HG02678 (cell line): Measurements from ENCODE around the gene TAAR2.
"Not testable (repeated sequence)": the region's sequence is repeated elsewhere in the genome, so short reads cannot be mapped to it uniquely, and the experiment has no call there.

Source experiments
- ATAC-seq: cut with Tn5 transposase; IDR thresholded peaks from one replicate; pipeline ENCODE4 v1.9.1; 2021; ENCODE audit warnings: mild to moderate bottlenecking, moderate library complexity; ENCODE audit not compliant: unreplicated experiment

TAAR2 gene, protein sequence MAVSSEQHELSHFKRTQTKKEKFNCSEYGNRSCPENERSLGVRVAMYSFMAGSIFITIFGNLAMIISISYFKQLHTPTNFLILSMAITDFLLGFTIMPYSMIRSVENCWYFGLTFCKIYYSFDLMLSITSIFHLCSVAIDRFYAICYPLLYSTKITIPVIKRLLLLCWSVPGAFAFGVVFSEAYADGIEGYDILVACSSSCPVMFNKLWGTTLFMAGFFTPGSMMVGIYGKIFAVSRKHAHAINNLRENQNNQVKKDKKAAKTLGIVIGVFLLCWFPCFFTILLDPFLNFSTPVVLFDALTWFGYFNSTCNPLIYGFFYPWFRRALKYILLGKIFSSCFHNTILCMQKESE

DNA sequence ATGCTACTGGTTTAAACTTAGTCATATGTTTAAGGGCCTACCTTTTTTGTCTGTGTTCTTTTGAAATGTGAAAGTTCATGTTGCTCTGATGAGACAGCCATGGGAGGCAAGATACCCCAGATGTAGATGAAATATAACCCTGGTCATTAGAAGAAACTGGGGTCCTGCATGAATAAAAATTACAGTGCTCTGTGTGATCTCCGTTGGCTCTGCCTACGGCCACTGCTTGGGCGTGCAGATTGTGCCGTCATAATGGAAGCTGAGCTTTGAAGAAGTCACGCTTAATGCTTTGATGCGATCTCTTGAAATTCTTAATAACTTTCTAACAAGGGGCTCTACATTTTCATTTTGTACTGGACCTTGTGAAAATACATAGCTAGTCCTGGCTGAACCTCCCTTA is at the start of gene TAAR2:
Gene TAAR2, minus strand, starts transcription at position 101 of the 400 bp plus-strand sequence. Its CDS starts 0 bp downstream, at position 101.
- ATAC-seq, result no peak

DNA sequence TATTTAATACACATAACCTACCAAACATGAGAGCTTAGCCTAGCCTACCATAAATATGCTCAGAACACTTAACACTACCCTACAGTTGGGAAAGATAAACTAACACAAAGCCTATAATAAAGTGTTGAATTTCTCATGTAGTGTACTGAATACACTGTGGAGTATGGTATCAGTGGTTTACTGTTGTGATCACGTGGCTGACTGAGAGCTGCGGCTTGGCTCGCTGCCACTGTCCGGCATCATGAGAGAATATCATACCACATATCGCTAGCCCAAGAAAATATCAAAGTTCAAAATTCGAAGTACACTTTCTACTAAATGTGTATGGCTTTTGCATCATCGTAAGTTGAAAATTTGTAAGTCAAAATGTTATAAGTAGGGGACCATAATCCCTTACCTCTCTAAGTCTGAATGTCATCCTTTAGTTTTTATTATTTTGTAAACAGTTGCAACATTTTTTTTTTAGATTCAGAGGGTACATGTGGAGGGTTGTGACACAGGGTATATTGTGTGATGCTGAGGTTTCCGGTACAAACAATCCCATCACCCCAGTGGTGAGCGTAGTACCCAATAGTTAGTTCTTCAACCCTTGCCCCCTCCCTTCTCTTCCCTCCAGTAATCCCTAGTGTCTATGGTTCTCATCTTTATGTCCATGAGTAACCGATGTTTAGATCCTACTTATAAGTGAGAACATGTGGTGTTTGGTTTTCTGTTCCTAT is 49.5 kb upstream of the TAAR2 start:
- ATAC-seq, result no peak

DNA sequence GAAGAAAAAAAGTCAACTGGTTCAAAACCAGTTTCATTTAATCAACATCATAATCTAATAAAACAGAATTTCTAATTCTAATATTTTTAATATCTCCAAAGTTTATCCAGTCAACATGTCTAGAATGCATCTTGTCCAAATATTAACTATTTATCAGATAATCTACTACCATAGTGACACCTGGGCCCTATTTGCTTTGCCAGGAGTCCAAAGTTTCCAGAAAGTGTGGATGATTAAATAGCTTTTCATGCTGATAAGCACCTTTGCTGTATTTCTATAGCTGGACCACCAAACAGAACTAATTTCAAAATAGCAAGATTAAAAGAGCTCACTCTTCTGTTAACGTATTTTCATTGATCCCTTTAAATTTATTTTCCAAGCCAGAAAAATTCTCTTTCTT is 47.2 kb upstream of the TAAR2 start:
- no peak for ATAC-seq

DNA sequence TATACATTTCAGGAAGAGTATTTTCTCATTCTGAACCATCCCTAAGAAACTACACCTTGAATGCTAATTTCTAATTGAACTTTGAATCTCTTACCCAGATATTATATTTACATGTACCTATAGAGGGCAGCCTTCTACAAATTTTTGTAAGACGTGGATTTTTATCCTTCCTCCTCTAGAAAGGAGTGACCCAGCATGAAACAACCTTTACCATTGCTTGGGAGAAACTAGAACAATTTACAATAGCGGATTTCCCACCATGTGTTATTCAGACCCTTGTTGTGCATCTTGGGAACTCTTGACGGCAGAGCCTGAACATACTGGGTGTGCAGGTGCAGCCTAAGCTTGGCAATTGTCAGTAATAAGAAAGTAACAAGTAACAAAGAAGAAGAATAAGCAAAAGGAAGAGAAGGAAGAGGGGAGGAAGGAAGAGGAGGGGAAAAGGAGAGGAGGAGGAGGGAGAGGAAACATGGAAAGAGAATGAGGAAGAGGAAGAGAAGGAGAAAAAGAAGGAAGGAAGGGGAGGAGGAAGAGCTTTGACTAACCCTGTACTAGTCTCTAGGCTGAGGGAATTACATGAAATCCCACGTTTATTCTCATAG is 45.7 kb upstream of the TAAR2 start:
- ATAC-seq, result peak; percentile 69

DNA sequence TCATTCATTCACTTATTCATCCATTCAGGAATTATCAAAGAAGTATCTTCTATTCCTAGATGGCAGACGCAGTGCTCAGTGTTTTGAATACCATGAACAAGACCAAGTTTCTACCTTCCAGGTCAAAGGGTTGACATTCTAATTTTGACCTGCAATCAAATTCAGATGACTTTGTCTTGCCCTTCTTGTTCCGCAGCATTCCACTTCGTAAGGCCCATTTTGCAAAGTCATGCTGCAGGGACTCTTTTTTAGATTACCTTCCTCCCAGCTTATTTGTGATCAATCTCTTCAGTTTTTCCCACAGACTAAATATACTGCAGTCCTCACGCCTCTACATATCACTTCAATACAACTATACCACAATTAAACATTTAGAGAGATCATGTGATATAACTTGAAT is 42.0 kb upstream of the TAAR2 start:
- no peak for ATAC-seq

DNA sequence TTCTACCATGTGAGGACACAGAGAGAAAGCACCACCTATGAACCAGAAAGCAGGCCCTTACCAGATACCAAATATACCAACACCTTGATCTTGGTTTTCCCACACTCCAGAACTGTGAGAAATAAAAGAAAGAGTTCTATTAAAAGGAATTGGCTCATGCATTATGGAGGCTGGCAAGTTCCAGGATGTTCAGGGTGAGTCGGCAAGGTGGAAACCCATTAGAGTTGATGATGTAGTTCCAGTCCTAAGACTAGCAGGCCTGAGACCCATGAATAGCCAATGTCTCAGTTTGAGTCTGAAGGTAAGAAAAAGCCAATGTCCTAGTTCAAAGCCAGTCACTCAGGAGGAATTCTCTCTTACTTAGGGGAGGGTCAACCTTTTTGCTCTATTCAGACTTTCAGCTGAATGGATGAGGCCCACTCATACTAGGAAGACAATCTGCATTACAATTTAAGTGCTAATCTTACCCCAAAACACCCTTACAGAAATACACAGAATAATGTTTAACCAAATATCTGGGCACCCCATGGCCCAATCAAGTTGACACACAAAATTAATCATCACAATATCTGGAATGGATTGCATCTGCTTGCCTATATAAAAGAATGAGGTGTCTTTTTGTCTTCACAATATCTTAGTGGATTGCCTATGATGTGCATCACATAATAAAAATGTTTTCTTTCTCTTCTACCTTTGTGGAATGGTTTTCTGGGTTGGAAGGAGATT is 40.4 kb upstream of the TAAR2 start:
- no peak for ATAC-seq

DNA sequence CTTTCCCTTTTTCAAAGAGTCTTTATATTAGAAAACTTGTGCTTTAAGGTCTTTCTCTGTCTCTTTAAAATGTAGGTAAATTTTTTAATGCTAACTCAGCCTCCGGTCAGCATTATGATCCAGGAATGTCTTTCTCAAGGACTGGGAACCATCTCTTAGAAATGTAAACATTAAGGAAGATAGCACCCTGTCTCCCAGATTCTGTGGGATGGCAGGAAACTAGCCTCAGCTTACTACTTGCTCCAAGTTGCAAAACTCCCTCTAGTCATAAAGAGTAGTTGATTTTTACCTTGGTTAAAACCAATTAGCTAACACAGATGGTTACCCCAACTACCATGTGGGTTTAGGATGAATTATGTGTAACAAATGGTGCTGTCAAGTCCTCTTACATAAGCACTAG is 39.6 kb upstream of the TAAR2 start:
- no peak for ATAC-seq

DNA sequence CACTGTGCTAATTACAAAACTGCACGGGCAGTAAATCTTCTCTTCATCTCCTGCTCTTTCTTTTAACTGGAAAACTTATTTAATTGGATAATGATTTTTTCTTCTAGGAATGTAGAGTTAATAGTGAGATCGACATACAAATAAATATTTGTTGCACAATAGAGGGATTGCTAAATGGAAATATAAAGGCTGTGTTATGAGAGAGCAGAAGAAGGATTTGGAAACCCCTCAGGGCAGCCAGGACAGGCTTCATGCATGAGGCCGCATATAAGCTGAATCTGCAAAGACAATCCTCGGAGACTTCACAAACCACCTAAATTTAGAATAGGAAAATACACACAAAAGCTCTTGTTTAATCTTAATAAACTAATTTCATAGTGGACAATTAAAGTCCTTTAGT is 37.8 kb upstream of the TAAR2 start:
- no peak for ATAC-seq

DNA sequence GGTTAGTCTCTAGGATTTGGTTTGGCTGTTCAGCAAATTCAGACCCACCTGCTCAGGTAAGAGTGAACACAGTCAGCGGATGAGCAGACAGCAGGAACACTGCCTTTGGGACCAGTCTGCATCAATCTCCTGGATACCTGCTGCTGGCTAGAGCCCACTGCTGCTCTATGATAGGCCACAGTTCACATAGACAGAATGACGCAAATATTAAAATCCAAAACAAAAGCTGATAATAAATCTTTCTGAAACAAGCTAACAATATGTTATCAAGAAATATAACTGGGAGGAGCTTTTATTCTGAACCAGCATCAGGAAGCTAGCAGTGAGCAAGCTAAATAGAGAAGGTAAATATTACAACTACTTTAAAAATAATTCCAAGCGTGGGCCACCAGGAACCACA is 35.0 kb upstream of the TAAR2 start, which contains the start of gene TAAR1:
Gene TAAR1, minus strand, starts transcription at position 101 of the 400 bp plus-strand sequence. CDS start 13,179 bp downstream, outside the sequence.
- no peak for ATAC-seq

DNA sequence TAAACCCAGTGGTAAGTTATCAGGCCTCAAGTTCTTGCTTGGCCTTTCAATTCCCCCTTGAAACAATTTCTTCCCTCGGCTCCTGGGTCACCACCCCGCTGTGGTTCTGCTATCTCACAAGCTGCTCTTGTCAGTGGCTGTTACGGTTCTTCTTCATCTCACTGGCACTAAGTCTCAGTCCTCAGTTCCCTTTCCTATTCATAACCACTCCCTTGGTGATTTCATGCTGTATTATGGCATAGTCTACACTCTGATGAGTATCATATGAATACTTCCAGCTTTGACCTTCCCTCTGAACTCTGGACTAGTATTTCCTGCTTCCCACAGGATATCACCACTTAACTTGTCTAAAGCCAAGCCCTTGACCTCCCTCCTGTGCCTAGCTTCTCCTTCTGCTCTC is 27.0 kb upstream of the TAAR2 start:
- ATAC-seq, result no peak

DNA sequence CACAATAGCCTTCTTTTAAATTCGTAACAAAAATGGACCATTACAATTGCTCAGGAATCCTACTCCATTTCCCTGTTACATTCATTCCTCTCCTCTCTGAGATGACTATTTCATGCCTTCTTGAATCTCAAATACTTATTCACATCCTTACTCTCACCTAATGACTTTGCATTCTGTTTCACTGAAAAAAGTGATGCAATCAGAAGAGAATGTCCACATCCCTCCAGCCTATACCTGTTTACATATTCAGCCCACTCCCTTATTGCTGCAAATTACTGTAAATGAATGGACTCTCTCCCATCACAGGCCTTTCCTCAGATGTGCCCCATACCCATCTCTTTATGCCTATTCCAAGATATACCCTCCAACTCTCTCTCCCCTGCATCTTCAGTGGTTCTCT is 26.4 kb upstream of the TAAR2 start:
- ATAC-seq, result no peak

DNA sequence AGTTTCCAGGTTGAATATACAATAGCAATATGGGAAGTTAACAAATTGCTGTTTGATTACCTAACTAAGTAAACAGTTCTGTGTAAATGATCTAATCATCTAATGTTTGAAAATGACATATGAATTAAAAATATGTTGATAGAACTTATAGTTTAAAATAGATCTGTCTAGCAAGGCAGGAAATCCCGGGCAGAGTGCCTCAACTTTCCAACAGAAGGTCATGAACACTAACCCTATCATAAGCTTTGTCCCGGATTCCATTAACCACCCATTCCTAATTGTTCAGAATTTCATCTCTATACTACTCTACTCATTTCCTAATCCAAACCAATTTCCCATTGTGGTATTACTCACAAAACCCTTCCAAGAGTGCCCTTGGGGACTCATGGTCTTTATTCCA is 24.8 kb upstream of the TAAR2 start:
- no peak for ATAC-seq

DNA sequence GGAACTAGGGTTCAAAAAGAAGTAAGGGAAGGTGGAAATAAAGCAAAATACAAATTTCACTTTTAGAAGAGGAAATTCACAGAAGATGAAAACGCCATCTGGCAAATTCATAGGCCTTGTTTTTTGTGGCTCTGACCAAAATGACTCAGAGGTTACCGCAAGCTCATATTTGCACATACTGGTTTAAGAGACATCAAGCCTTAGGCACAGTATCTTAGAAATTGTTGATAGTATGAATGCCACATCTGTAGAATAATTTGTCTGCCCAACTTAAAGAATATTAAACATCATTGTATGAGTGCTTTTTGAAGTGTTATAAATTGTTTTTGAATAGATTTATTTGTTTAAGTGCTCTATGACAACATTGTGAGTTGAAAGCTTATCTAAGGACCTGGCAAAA is 24.3 kb upstream of the TAAR2 start:
- ATAC-seq, result peak; percentile 78

DNA sequence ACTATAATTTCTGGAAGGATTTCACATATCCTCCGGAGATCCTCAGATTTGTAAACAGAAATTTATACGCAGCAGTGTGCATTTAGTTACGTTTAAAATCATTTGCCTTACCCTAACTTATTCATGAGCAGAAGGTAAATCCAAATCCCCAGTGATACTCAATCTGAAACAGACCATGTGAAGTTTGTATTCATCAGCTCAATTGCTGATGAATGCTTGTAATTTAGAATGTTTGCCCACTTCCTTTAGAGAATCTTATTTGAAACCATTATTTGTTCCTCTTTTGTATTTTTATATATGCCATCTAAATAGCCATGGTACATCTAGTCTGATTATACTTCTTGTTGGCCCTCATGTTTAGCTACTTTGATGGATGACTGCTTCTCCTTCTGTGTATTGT is 19.5 kb upstream of the TAAR2 start:
- ATAC-seq, result no peak

DNA sequence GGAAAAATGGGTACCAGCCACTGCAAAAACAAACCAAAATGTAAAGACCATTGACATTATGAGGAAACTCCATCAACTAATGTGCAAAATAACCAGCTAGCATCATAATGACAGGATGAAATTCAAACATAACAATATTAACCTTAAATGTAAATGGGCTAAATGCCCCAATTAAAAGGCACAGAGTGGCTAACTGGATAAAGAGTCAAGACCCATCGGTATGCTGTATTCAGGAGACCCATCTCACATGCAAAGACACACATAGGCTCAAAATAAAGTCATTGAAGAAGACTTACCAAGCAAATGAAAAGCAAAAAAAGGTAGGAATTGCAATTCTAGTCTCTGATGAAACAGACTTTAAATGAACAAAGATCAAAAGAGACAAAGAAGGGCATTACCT is 13.1 kb upstream of the TAAR2 start:
- ATAC-seq, result not testable (repeated sequence)

DNA sequence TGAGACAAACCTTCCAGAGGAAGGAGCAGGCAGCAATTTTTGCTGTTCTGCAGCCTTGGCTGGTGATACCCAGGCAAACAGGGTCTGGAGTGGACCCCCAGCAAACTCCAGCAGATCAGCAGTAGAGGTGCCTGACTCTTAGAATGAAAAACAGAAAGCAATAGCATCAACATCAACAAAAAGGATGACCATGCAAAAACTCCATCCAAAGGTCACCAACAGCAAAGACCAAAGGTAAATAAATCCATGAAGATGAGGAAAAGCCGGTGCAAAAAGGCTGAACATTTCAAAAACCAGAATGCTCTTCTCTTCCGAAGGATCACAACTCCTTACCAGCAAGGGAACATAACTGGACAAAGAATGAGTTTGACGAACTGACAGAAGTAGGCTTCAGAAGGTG is 11.8 kb upstream of the TAAR2 start:
- ATAC-seq, result not testable (repeated sequence)

DNA sequence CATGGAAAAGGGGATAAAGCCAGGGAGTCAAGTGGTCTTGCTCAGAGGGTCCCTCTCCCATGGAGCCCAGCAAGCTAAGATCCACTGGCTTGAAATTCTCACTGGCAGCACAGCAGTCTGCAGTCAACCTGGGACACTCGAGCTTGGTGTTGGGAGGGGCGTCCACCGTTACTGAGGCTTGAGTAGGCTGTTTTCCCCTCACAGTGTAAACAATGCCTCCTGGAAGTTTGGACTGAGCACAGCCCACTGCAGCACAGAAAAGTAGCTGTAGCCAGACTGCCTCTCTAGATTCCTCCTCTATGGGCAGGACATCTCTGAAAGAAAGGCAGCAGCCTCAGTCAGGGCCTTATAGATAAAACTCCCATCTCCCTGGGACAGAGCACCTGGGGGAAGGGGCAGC is 11.2 kb upstream of the TAAR2 start:
- ATAC-seq, result not testable (repeated sequence)

DNA sequence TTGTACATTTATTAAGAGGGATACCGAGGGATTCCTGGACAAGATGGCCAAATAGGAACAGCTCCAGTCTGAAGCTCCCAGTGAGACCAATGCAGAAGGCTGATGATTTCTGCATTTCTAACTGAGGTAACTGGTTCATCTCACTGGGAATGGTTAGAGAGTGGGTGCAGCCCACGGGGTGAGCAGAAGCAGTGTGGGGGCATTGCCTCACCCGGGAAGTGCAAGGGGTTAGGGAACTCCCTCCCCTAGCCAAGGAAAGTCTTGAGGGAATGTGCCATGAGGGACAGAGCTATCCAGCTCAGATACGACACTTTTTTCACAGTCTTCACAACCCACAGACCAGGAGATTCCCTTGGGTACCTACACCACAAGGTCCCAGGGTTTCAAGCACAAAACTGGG is 10.7 kb upstream of the TAAR2 start:
- ATAC-seq, result no peak

DNA sequence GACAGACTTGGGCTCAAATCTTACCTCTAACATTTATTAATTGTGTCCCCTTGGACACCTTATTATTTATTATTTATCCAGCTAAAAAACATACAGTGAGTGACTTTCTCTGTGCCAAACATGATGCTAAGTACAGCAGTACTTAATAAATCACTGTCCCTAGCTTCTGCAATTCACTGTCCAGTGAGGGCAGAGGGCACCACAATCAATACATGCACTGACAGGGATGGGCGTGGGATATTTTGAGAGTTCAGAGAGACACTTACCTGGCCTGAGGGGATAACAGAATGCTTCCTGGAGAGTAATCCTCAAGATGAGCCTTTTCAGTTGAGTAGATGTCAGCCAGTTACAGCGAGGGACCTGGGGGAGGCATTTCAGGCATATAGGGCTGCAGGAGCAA is 9.3 kb upstream of the TAAR2 start:
- ATAC-seq, result no peak

DNA sequence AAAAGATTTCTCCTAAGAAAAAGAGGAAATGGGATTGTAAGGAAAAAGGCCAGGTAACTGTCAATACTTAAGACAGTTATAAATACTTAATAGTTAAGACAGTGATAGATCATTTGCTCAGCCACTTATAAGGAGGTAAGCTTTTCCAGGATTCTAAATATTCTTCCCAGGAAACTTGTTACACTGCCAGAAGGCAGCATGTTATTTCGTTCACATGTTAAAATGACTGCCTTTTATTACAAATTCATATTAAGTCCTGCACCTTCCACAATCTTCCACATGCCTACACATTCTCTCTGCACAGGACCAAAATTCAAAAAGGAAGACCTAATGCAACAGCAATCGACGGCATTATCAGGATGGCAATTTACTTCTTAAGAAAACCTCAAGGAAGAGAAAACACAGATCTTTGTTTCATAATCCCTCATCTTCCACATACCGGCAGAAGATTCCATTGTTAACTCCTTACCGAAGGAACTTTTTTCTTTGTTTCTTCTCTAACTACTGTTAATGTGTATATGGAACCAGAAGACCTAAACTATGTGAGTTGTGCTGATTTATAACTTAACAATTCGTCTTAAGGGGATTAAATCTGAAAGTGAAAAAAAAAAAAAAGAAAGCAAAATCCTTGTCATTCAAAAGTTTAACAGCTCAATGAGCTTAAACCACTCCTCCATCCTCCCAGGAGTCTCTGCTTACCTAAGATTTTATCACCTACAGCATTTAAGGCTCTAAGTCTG is 799 bp downstream of the TAAR2 start:
- no peak for ATAC-seq

DNA sequence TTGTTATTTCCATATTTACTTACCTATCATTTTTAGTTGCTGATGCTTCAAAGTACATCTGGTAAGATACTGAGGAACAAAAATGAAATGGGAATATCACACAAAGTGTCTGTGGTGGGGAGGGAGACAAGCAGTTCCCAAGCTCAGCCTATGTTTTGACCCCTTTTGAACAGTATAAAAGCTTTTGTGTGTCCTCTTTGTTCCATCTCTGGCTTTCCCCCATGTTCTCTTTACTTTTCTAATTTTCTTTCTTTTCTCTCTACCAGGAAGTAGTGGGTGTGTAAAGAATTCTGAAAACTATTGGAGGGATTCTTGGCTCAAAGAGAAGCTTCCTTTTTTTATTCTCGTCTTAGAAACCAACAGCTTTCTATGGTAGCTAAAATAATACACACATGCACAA is 7.4 kb downstream of the TAAR2 start:
- ATAC-seq, result no peak
